GM12878 (cell line): Measurements from ENCODE around the gene ZNF680. TPM values are rescaled to one million over a fixed set of nuclear protein-coding genes. Genes with fewer than 3 reads are reported as not detected.

ENCODE experiments used
- ATAC-seq: fragments of 200-7000 bp; cut with Tn5 transposase; 3 replicates; pipeline ENCODE4 v1.9.1; 2020; ENCODE audit warnings: mild to moderate bottlenecking, moderate library complexity
- BruUV-seq: library from RNA; stranded (reverse); fragments of 400-500 nt; replicated peaks from 2 replicates; lab custom pipeline; 2021; lab: Mats Ljungman, UMichigan
- CTCF ChIA-PET: fragments of 300-600 bp; sonication (Branson Sonifier 250); formaldehyde crosslinking; extraction: SDS; loops from one replicate; lab custom pipeline; 2021; ENCODE audit warnings: inconsistent platforms; lab: Yijun Ruan, JAX
- POLR2A ChIA-PET: fragments of 350-600 bp; formaldehyde crosslinking; extraction: SDS; loops from one replicate; lab custom pipeline; 2021; ENCODE audit warnings: inconsistent platforms; lab: Charles Lee
- RAD21 ChIA-PET: fragments of 300-600 bp; sonication (Branson Sonifier 250); formaldehyde crosslinking; loops from one replicate; lab custom pipeline; 2023; ENCODE audit warnings: antibody characterized with exemption; ENCODE audit not compliant: unreplicated experiment; lab: Charles Lee
- SMC1A ChIA-PET: fragments of 300-600 bp; sonication (Branson Sonifier 250); formaldehyde crosslinking; loops from one replicate; lab custom pipeline; 2023; ENCODE audit not compliant: unreplicated experiment, uncharacterized antibody; lab: Charles Lee
- DNase-seq: peaks from one replicate; pipeline ENCODE4 v3.0.0-alpha.2; 2011; ENCODE audit warnings: low read depth, low spot score
- FAIRE-seq: peaks from 3 replicates; lab custom pipeline; 2011; peaks lifted over from hg19 to GRCh38; lab: Jason Lieb, UNC
- H2AFZ ChIP-seq: 2 replicates; pipeline ENCODE4 v1.6.0; 2011; ENCODE audit warnings: low read depth, low read length, control low read depth; ENCODE audit not compliant: control insufficient read depth
- H3K27ac ChIP-seq: 2 replicates; pipeline ENCODE4 v1.5.1; 2011; ENCODE audit warnings: control low read depth; ENCODE audit not compliant: control insufficient read depth, insufficient read depth
- H3K27me3 ChIP-seq, 2 experiments: replicated peaks in 1 of 2; 2 replicates each; pipeline versions ENCODE4 v1.6.0 to v1.6.1; 2011; ENCODE audit warnings: low read length in 1 of 2; ENCODE audit not compliant: control insufficient read depth in 2 of 2, insufficient read depth in 2 of 2
- H3K36me3 ChIP-seq, 2 experiments: 2 replicates each; pipeline ENCODE4 v1.5.1; 2011; ENCODE audit warnings: low read length in 1 of 2; ENCODE audit not compliant: control insufficient read depth in 2 of 2, insufficient read depth in 2 of 2
- H3K4me1 ChIP-seq: 2 replicates; pipeline ENCODE4 v1.6.1; 2011; ENCODE audit warnings: mild to moderate bottlenecking, low read length, moderate library complexity, mixed read lengths; ENCODE audit not compliant: control insufficient read depth, insufficient read depth
- H3K4me2 ChIP-seq: 2 replicates; pipeline ENCODE4 v1.6.0; 2011; ENCODE audit warnings: control low read depth; ENCODE audit not compliant: control insufficient read depth, insufficient read depth
- H3K4me3 ChIP-seq: fragments of 200-600 bp; sonication (generic); 2 replicates; pipeline ENCODE4 v1.5.1; 2016
- H3K79me2 ChIP-seq: 2 replicates; pipeline ENCODE4 v1.6.0; 2011; ENCODE audit warnings: low read length; ENCODE audit not compliant: control insufficient read depth, insufficient read depth
- H3K9ac ChIP-seq: 2 replicates; pipeline ENCODE4 v1.8.0; 2011; ENCODE audit warnings: low read length, control low read depth, mixed read lengths; ENCODE audit not compliant: control insufficient read depth, insufficient read depth
- H3K9me3 ChIP-seq: replicated peaks from 3 replicates; pipeline ENCODE4 v1.5.1; 2011; ENCODE audit warnings: mild to moderate bottlenecking, low read length; ENCODE audit not compliant: control insufficient read depth, insufficient read depth
- H4K20me1 ChIP-seq: 2 replicates; pipeline ENCODE4 v1.6.0; 2011; ENCODE audit not compliant: control insufficient read depth, insufficient read depth
- E4F1 ChIP-seq: fragments of 450-650 bp; IDR thresholded peaks from 2 replicates; pipeline ENCODE4 v1.6.1; 2018; ENCODE audit warnings: borderline replicate concordance, mild to moderate bottlenecking; ENCODE audit not compliant: partially characterized antibody
- ETV6 ChIP-seq, 2 experiments: fragments of 450-650 bp in 1 of 2; IDR thresholded peaks in 1 of 2; conservative IDR thresholded peaks in 1 of 2; 2 replicates each; pipeline ENCODE4 v1.6.1; 2014; ENCODE audit warnings: antibody characterized with exemption in 1 of 2, borderline replicate concordance in 1 of 2, low read depth in 1 of 2, mild to moderate bottlenecking in 1 of 2, moderate library complexity in 1 of 2
- MEF2A ChIP-seq: IDR thresholded peaks from 2 replicates; pipeline ENCODE4 v1.6.1; 2011; ENCODE audit warnings: low read depth, mild to moderate bottlenecking, low read length, moderate library complexity; ENCODE audit not compliant: insufficient read depth
- PAX8 ChIP-seq: fragments of 450-650 bp; IDR thresholded peaks from 2 replicates; pipeline ENCODE4 v1.6.1; 2017; ENCODE audit warnings: mild to moderate bottlenecking, moderate library complexity
- PBX3 ChIP-seq: IDR thresholded peaks from 2 replicates; pipeline ENCODE4 v1.6.1; 2011; ENCODE audit warnings: mild to moderate bottlenecking, low read depth, low read length, moderate library complexity; ENCODE audit not compliant: insufficient replicate concordance
- RB1 ChIP-seq: fragments of 450-650 bp; formaldehyde crosslinking; IDR thresholded peaks from 2 replicates; pipeline ENCODE4 v1.6.1; 2017; ENCODE audit warnings: mild to moderate bottlenecking, borderline replicate concordance
- YY1 ChIP-seq: IDR thresholded peaks from 2 replicates; pipeline ENCODE4 v1.6.1; 2011; ENCODE audit warnings: low read depth, mild to moderate bottlenecking, low read length
- ZBED1 ChIP-seq: IDR thresholded peaks from 2 replicates; pipeline ENCODE4 v1.6.1; 2016; ENCODE audit warnings: borderline replicate concordance
- ZNF217 ChIP-seq: fragments of 450-650 bp; IDR thresholded peaks from 2 replicates; pipeline ENCODE4 v1.6.1; 2017; ENCODE audit warnings: antibody characterized with exemption, mild to moderate bottlenecking
- ZNF24 ChIP-seq: fragments of 450-650 bp; IDR thresholded peaks from 2 replicates; pipeline ENCODE4 v1.6.1; 2017; ENCODE audit warnings: antibody characterized with exemption, mild to moderate bottlenecking
- WGBS: methylation state at CpG from one replicate; pipeline ENCODE4 v1.1.6; 2016; ENCODE audit warnings: low lambda C conversion rate; ENCODE audit not compliant: insufficient replicate concordance, insufficient coverage; ENCODE audit errors: missing lambda C conversion rate; 5-methylcytosine and 5-hydroxymethylcytosine counted together
- in situ Hi-C: fragments of 300-500 bp; cut with MboI; formaldehyde crosslinking; loops from 9 replicates; pipeline ENCODE4 v1.14.3; 2018; ENCODE audit warnings: mixed read lengths
- intact Hi-C: fragments of 100-400 bp; cut with micrococcal nuclease; formaldehyde crosslinking; loops from one replicate; pipeline ENCODE4 v1.14.2; 2022; ENCODE audit not compliant: unreplicated experiment
- polyA plus RNA-seq, 11 experiments: library from polyadenylated mRNA; depleted of rRNA in 4 of 11; unstranded in 6 of 11; stranded (reverse) in 5 of 11; fragments of >200 nt; fragmentation: Nextera tagmentation in 4 of 11; fragmentation: Illumina TruSeq in 1 of 11; extraction: Ambion mirVana in 4 of 11; extraction: Trizol in 1 of 11; gene quantifications; 1 replicate in 1 of 11; 2 replicates in 10 of 11; pipeline versions ENCODE4 v1.2.1 to v1.2.3, GENCODE V29; 2011 to 2016; ENCODE audit warnings: inconsistent platforms in 2 of 11, missing spikeins in 2 of 11, low read depth in 1 of 11
- total RNA-seq, 4 experiments: library from RNA; depleted of rRNA in 3 of 4; stranded (reverse); fragments of >200 nt in 3 of 4; fragmentation: Illumina TruSeq in 1 of 4; extraction: Trizol in 1 of 4; gene quantifications; 2 replicates each; pipeline versions ENCODE4 v1.2.1 to v1.2.3, GENCODE V29; 2013 to 2021

The ZNF680 gene
- total and polyA plus RNA-seq, 10 of the 15 experiments (the other 5 are each of a cell fraction or from before 2014, with no cell fraction given), result 5.0 to 13.6 (median 7.8) TPM

GRCh38 chr7:64606385-64606784, 43.5 kb upstream of the ZNF680 start (continued):
- TF ChIP-seq E4F1, result no peak
- TF ChIP-seq MEF2A, result no peak

- no peaks in the 10 kb centered on the region for H3K9me3 ChIP-seq
- ChIA-PET RAD21 (no interaction called here), CTCF (no interaction called here)
Observed at GRCh38 chr7:64603271-64603670, 40.4 kb upstream of the ZNF680 start.

GRCh38 chr7:64602518-64602917, 39.6 kb upstream of the ZNF680 start:
- Histone ChIP-seq H3K36me3 (no peaks in the 10 kb centered on the region), H2AFZ (no peak overlapping the region), H3K9me3 (no peaks in the 10 kb centered on the region), H3K27ac (no peak overlapping the region), H3K27me3 (no peaks in the 10 kb centered on the region), H3K4me1 (no peaks in the 10 kb centered on the region), H3K4me2 (no peak overlapping the region), H3K79me2 (no peaks in the 10 kb centered on the region), H4K20me1 (no peaks in the 10 kb centered on the region), H3K4me3 (no peak overlapping the region), H3K9ac (no peak overlapping the region)
- FAIRE-seq, result no peak
- intact Hi-C loops (no loop called here), in situ Hi-C loops (no loop called here)
- ChIA-PET CTCF (no interaction called here), SMC1A (no interaction called here), RAD21 (no interaction called here), POLR2A (no interaction called here)
- no peak for ATAC-seq
- 0% methylated on average over 2 of the region's 2 CpGs for WGBS
- BruUV-seq, result no TSS peak
- no peak for DNase-seq
- TF ChIP-seq ZNF24, result no peak
- TF ChIP-seq ZNF217, result no peak
- no peak for TF ChIP-seq PBX3
- no peak for TF ChIP-seq PAX8
- no peak for TF ChIP-seq YY1
- TF ChIP-seq RB1, result no peak
- no peak for TF ChIP-seq ETV6 (conservative IDR thresholded peaks at IDR 0.05 in 1 of 2, IDR thresholded peaks at IDR 0.05 in 1 of 2; ENCODE audit: borderline replicate concordance in 1 of 2, low read depth in 1 of 2)

More at GRCh38 chr7:64603271-64603670, 40.4 kb upstream of the ZNF680 start:
- no peak overlapping the region for H3K4me2 ChIP-seq
- H3K79me2 ChIP-seq, result no peaks in the 10 kb centered on the region
- H3K27ac ChIP-seq, result no peak overlapping the region
- 0% methylated on average over 1 of the region's 1 CpG for WGBS
- SMC1A ChIA-PET, result no interaction called here
- H4K20me1 ChIP-seq, result no peaks in the 10 kb centered on the region
- no peaks in the 10 kb centered on the region for H3K4me1 ChIP-seq
- no peaks in the 10 kb centered on the region for H3K36me3 ChIP-seq
- no peak overlapping the region for H3K4me3 ChIP-seq
- DNase-seq, result no peak
- POLR2A ChIA-PET, result no interaction called here
- in situ Hi-C loops, result no loop called here
- H3K27me3 ChIP-seq, result no peaks in the 10 kb centered on the region
- H2AFZ ChIP-seq, result no peak overlapping the region
- no peak overlapping the region for H3K9ac ChIP-seq
- intact Hi-C loops, result no loop called here
- ATAC-seq, result no peak
- no TSS peak for BruUV-seq
- no peak for TF ChIP-seq ZBED1
- FAIRE-seq, result no peak
